GM18907 (cell line): ENCODE data around the gene PKIG.

ENCODE experiments used
- ATAC-seq: cut with Tn5 transposase; IDR thresholded peaks from one replicate; pipeline ENCODE4 v1.9.1; 2021; ENCODE audit warnings: mild to moderate bottlenecking, moderate library complexity; ENCODE audit not compliant: unreplicated experiment

The PKIG gene

GRCh38 chr20:44615876-44616603, 33.7 kb downstream of the PKIG start:
- no peak for ATAC-seq

- no peak for ATAC-seq
Observed at GRCh38 chr20:44616604-44616964, 34.2 kb downstream of the PKIG start.

GRCh38 chr20:44618318-44618731, 35.9 kb downstream of the PKIG start:
- ATAC-seq: no peak

- no peak for ATAC-seq
Observed at GRCh38 chr20:44619294-44619693, 36.9 kb downstream of the PKIG start.

GRCh38 chr20:44620030-44620429, 37.7 kb downstream of the PKIG start:
- ATAC-seq: no peak

- no peak for ATAC-seq
Observed at GRCh38 chr20:44621325-44621724, 38.9 kb downstream of the PKIG start.

GRCh38 chr20:44621939-44622338, 39.6 kb downstream of the PKIG start:
- ATAC-seq: no peak

- no peak for ATAC-seq
Observed at GRCh38 chr20:44622501-44623270, 40.3 kb downstream of the PKIG start.

- no peak for ATAC-seq
Observed at GRCh38 chr20:44624152-44624551, 41.8 kb downstream of the PKIG start.

- no peak for ATAC-seq
Observed at GRCh38 chr20:44624743-44625271, 42.4 kb downstream of the PKIG start.

GRCh38 chr20:44625361-44625760, 43.0 kb downstream of the PKIG start:
- no peak for ATAC-seq

- no peak for ATAC-seq
Observed at GRCh38 chr20:44626278-44626677, 43.9 kb downstream of the PKIG start.

- ATAC-seq: no peak
Observed at GRCh38 chr20:44627364-44628010, 45.1 kb downstream of the PKIG start.

GRCh38 chr20:44629017-44629385, 46.6 kb downstream of the PKIG start:
- no peak for ATAC-seq

GRCh38 chr20:44629542-44629941, 47.2 kb downstream of the PKIG start:
- ATAC-seq: no peak

- no peak for ATAC-seq
Observed at GRCh38 chr20:44630297-44630696, 47.9 kb downstream of the PKIG start.

GRCh38 chr20:44632103-44632752, 49.8 kb downstream of the PKIG start:
- ATAC-seq: no peak

- ATAC-seq: no peak
Observed at GRCh38 chr20:44633187-44633810, 50.9 kb downstream of the PKIG start.

GRCh38 chr20:44633872-44634600, 51.7 kb downstream of the PKIG start:
- no peak for ATAC-seq

GRCh38 chr20:44635877-44636276, 53.5 kb downstream of the PKIG start:
- ATAC-seq: no peak
